ENCODE results near the gene GPS1.

DNA sequence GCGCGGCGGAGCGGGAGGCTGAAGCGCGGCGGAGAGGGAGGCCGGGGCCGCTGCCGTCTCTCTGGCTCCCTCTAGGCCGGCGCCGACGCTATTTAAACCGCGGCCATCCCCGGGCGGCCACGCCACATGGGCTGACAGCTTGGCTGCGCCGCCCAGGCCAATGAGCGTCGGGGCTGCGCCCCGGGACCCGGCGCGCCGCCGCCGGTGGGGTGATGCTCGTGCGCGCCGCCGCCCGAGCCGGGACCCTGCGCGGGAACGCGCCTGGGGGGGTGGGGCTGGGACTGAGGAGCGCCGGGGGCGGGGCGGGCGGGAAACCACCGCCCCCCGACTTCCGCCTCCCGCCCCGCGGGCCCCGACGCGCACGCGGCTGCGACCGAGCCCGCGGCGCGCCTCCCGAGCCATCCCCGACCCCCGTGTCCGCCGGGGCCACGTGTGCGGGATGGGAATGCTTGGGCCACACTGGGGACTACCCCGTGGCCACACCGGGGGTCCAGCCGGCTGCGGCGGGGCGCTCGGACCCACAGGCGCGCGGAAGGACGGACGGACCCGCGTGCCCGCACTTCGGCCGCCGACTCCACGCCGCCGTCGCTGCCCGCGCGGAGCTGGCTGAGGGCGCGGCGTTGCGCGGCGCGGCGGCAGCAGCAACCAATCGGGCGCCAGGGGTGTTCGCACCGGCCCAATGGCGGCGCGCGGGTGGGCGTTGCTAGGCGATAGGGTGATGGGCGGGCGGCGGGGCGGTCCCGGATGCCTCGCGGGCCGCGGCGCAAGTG lies 46.7 kb downstream of the GPS1 start, which contains the start of gene FASN:
- TF ChIP-seq, protein P1, sequence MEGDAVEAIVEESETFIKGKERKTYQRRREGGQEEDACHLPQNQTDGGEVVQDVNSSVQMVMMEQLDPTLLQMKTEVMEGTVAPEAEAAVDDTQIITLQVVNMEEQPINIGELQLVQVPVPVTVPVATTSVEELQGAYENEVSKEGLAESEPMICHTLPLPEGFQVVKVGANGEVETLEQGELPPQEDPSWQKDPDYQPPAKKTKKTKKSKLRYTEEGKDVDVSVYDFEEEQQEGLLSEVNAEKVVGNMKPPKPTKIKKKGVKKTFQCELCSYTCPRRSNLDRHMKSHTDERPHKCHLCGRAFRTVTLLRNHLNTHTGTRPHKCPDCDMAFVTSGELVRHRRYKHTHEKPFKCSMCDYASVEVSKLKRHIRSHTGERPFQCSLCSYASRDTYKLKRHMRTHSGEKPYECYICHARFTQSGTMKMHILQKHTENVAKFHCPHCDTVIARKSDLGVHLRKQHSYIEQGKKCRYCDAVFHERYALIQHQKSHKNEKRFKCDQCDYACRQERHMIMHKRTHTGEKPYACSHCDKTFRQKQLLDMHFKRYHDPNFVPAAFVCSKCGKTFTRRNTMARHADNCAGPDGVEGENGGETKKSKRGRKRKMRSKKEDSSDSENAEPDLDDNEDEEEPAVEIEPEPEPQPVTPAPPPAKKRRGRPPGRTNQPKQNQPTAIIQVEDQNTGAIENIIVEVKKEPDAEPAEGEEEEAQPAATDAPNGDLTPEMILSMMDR (IDR thresholded peaks at IDR 0.05; ENCODE audit: borderline replicate concordance, extremely low read depth, low read length, poor library complexity, severe bottlenecking), result peak; percentile 53
- TF ChIP-seq EZH2 (IDR thresholded peaks at IDR 0.05; ENCODE audit: borderline replicate concordance, low read depth, low read length, severe bottlenecking), result no peak
